Thyroid gland (tissue), 4 donors: ENCODE data around the gene FBH1.

Source experiments
- CTCF ChIP-seq, 6 experiments: fragments of 200-600 bp in 3 of 6; fragments of 450-650 bp in 3 of 6; sonication (generic) in 3 of 6; IDR thresholded peaks; one replicate each; pipeline ENCODE4 v1.5.1; 2016 to 2019; ENCODE audit warnings: antibody characterized with exemption in 6 of 6, mild to moderate bottlenecking in 2 of 6, inconsistent platforms in 1 of 6, moderate library complexity in 1 of 6
- POLR2A ChIP-seq, 2 donors: fragments of 450-650 bp; IDR thresholded peaks; one replicate each; pipeline ENCODE4 v1.6.1; 2017; ENCODE audit warnings: antibody characterized with exemption in 2 of 2, mild to moderate bottlenecking in 2 of 2, moderate library complexity in 1 of 2

- TF ChIP-seq CTCF (IDR thresholded peaks at IDR 0.05): no peak
- TF ChIP-seq POLR2A (IDR thresholded peaks at IDR 0.05): no peak
Observed at GRCh38 chr10:5885619-5886018, 4.4 kb upstream of the FBH1 start.
